Mesothelial cell of epicardium (in vitro differentiated cells): Measurements from ENCODE around the gene TRIM24. TPM values are rescaled to one million over a fixed set of nuclear protein-coding genes. Genes with fewer than 3 reads are reported as not detected.

ENCODE experiments used
- DNase-seq, 2 experiments: peaks; one replicate each; pipeline ENCODE4 v3.0.0; 2021; ENCODE audit warnings: low spot score in 2 of 2; ENCODE audit not compliant: unreplicated experiment in 2 of 2
- H3K27ac Mint-ChIP-seq: 2 replicates; pipeline ENCODE4 v1.8.0; 2021; ENCODE audit warnings: mixed read lengths
- H3K27me3 Mint-ChIP-seq: 2 replicates; pipeline ENCODE4 v1.8.0; 2021; ENCODE audit warnings: low read depth, mixed read lengths
- H3K36me3 Mint-ChIP-seq: 2 replicates; pipeline ENCODE4 v1.8.0; 2021; ENCODE audit warnings: mixed read lengths
- H3K4me1 Mint-ChIP-seq: 2 replicates; pipeline ENCODE4 v1.8.0; 2021; ENCODE audit warnings: mixed read lengths
- H3K4me3 Mint-ChIP-seq: 2 replicates; pipeline ENCODE4 v1.8.0; 2021; ENCODE audit warnings: mild to moderate bottlenecking, moderate library complexity, mixed read lengths
- H3K9me3 Mint-ChIP-seq: 2 replicates; pipeline ENCODE4 v1.8.0; 2021; ENCODE audit warnings: mixed read lengths
- CTCF ChIP-seq: fragments of 200-600 bp; sonication (generic); IDR thresholded peaks from one replicate; pipeline ENCODE4 v1.5.0; 2021; ENCODE audit warnings: antibody characterized with exemption; ENCODE audit not compliant: unreplicated experiment
- total RNA-seq: library from RNA; stranded (reverse); gene quantifications from 3 replicates; pipeline ENCODE4 v1.2.1, GENCODE V29; 2021

TRIM24 gene
- total RNA-seq, 1 donor from 2014 or later = 86.6 TPM

DNA sequence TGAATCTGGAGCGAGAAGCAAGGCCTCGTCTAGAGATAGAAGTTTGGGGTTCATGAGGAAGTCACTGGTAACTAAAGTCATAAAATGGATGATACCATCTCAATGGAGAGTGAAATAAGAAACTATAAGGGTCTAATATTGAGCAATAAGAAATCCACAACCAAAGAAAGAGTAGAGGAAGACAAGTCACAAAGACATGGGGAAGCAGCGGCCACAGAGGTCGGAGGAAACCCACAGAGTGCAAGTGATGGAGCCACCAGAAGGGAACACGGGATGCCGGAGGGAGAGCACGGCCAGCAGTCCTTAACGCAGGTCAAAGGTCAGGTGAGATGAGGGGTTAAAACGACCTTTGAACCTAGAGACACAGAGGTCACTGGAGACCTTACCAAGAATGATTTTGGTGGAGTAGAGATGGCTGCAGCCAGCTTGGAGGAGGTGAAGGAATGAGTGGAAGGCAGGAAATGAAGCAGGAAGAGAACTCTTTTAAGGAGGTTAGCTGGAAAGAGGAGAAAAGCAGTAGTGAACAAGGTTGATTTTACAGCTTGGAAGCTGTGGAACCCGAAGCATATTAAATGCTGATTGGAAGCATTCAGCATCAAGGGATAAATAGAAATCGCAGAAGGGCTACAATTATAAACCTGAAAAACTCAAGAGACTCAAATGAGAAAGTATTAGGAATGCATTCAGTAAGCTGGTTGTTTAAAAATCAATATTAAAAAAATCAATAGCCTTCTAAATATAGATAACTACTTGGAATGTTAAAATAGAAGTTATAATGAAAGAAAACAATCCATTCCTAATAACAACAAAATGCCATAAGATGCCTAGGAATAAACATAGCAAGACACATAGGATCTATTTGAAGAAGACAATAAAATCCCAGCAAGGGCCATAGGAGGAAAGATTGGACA lies 147.4 kb downstream of the TRIM24 start:
- TF ChIP-seq CTCF = no peak
- no peak overlapping the region for H3K4me3 Mint-ChIP-seq
- peaks cover 34% of the 10 kb centered on the region for H3K4me1 Mint-ChIP-seq
- no peak overlapping the region for H3K27ac Mint-ChIP-seq
- H3K9me3 Mint-ChIP-seq = peaks cover 4% of the 10 kb centered on the region
- H3K36me3 Mint-ChIP-seq = peaks cover 3% of the 10 kb centered on the region
- no peaks in the 10 kb centered on the region for H3K27me3 Mint-ChIP-seq
- no peak for DNase-seq

GRCh38 chr7:138608275-138608674 lies 148.2 kb downstream of the TRIM24 start:
- Mint-ChIP-seq H3K4me3 (no peak overlapping the region), H3K27ac (no peak overlapping the region), H3K9me3 (peaks cover 4% of the 10 kb centered on the region), H3K4me1 (peaks cover 28% of the 10 kb centered on the region), H3K36me3 (peaks cover 4% of the 10 kb centered on the region), H3K27me3 (no peaks in the 10 kb centered on the region)
- no peak for TF ChIP-seq CTCF
- no peak for DNase-seq

GRCh38 chr7:138610671-138611170 lies 150.7 kb downstream of the TRIM24 start:
- H3K27ac Mint-ChIP-seq = peak overlapping the region; percentile 75
- no peak for DNase-seq
- peaks cover 33% of the 10 kb centered on the region for H3K4me1 Mint-ChIP-seq
- H3K4me3 Mint-ChIP-seq = no peak overlapping the region
- no peaks in the 10 kb centered on the region for H3K27me3 Mint-ChIP-seq
- TF ChIP-seq CTCF = no peak
- H3K9me3 Mint-ChIP-seq = peaks cover 4% of the 10 kb centered on the region
- peaks cover 5% of the 10 kb centered on the region for H3K36me3 Mint-ChIP-seq

- no peak for DNase-seq
- no peaks in the 10 kb centered on the region for H3K9me3 Mint-ChIP-seq
- H3K27me3 Mint-ChIP-seq = no peaks in the 10 kb centered on the region
- peaks cover 31% of the 10 kb centered on the region for H3K4me1 Mint-ChIP-seq
- TF ChIP-seq CTCF = no peak
- no peak overlapping the region for H3K4me3 Mint-ChIP-seq
- peaks cover 2% of the 10 kb centered on the region for H3K36me3 Mint-ChIP-seq
- H3K27ac Mint-ChIP-seq = peak overlapping the region; percentile 87
Measured at GRCh38 chr7:138613630-138614029, 153.6 kb downstream of the TRIM24 start.

- Mint-ChIP-seq H3K9me3 (no peaks in the 10 kb centered on the region), H3K36me3 (peaks cover 2% of the 10 kb centered on the region), H3K27me3 (no peaks in the 10 kb centered on the region), H3K27ac (no peak overlapping the region), H3K4me3 (no peak overlapping the region), H3K4me1 (peaks cover 27% of the 10 kb centered on the region)
- TF ChIP-seq CTCF = no peak
- DNase-seq = no peak
Measured at GRCh38 chr7:138616085-138616484, 156.0 kb downstream of the TRIM24 start.
